GM13976 (cell line): ENCODE results near the gene DRAM2.

Source experiments
- DNase-seq: peaks from one replicate; pipeline ENCODE4 v3.0.0; 2012; ENCODE audit warnings: low spot score
- in situ Hi-C: fragments of 300-500 bp; cut with MboI; formaldehyde crosslinking; loops from one replicate; pipeline ENCODE4 v1.12.0; 2022; ENCODE audit warnings: low sequenced_read_pairs, mixed read lengths, inconsistent platforms; ENCODE audit not compliant: unreplicated experiment
- TF ChIP-seq, protein P1 (sequence below): IDR thresholded peaks from 2 replicates; pipeline ENCODE4 v1.5.1; 2012; ENCODE audit warnings: borderline replicate concordance, mild to moderate bottlenecking; ENCODE audit not compliant: insufficient read depth; ENCODE audit errors: extremely low read depth, missing control alignments, control extremely low read depth

Gene DRAM2

GRCh38 chr1:111145963-111146768, 6.3 kb upstream of the DRAM2 start:
- TF ChIP-seq, protein P1, sequence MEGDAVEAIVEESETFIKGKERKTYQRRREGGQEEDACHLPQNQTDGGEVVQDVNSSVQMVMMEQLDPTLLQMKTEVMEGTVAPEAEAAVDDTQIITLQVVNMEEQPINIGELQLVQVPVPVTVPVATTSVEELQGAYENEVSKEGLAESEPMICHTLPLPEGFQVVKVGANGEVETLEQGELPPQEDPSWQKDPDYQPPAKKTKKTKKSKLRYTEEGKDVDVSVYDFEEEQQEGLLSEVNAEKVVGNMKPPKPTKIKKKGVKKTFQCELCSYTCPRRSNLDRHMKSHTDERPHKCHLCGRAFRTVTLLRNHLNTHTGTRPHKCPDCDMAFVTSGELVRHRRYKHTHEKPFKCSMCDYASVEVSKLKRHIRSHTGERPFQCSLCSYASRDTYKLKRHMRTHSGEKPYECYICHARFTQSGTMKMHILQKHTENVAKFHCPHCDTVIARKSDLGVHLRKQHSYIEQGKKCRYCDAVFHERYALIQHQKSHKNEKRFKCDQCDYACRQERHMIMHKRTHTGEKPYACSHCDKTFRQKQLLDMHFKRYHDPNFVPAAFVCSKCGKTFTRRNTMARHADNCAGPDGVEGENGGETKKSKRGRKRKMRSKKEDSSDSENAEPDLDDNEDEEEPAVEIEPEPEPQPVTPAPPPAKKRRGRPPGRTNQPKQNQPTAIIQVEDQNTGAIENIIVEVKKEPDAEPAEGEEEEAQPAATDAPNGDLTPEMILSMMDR = no peak
- DNase-seq = no peak
- in situ Hi-C loops = loop anchor here (10.0 kb wide), 1 partner anchor 271 kb away; the partner anchor contains the start of gene CD53

DNA sequence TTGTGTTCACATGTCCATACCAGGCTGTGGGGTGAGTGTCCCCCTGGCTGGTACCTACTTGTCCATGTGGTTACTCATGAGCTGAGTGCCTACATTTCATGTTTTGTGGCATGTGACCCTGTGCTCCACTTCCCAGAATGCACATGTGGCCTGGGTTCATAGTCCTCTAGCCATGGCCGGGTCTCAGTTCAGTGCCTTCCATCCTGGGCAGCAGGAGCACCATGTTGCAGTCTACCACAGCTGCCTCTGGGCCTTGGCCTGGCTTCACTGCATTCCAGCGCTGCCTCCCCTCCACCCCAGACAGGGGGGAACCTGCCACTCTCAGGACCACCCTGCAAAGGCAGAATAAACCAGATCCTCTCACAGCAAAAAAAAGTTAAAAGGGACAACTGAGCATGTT, 5.6 kb upstream of the DRAM2 start:
- TF ChIP-seq, protein P1 = no peak
- in situ Hi-C loops = loop anchor here (10.0 kb wide), 1 partner anchor 271 kb away; the partner anchor contains the start of gene CD53
- DNase-seq = no peak

GRCh38 chr1:111142356-111142975, 2.6 kb upstream of the DRAM2 start:
- no peak for DNase-seq
- TF ChIP-seq, protein P1 = no peak
- in situ Hi-C loops = loop anchor here (10.0 kb wide), 1 partner anchor 268 kb away; the partner anchor contains the start of gene CD53

DNA sequence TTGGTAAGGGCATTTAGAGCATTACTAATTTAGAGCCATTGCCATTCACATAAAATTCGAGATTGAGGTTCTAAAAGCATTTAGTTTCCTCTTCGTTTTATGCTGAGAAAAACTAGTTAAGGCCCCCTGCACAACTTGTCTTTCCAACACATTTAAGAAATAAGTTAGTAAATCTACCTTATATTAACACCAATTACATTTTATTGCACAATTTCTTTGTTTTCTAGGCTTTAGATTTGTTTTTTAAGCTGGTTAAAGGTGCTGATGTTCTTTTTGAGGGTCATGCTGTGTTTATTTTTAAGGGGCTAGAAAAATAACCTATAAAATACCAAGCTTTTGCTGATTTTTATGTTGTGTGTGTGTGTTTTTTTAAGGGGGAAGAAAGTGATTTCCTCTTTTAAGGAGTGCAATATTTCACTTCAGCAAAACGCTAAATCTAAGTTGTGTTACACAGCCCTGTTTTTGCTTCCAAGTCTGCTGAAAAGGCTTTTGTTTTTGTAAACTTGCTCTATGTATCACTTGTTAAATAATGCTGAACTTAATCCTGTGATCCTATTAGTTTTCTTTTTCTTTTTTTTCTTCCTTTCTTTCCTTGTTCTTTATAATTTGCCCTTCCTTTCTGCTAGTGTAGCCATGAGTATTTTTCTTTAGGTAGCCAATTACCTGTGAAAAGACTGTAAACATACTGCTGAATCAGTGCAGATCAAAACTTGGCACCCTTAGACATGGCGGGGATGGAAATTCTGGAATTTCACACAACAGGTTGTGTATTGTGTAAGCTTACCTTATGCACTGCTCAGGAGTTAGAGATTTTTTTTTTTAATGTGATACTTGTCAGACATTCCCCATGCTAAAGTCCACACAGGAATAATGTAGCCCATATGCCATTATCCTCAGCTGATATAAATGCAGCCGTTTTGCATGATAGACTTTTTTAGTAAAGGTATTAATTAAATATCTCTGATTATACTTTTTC, 1.6 kb upstream of the DRAM2 start:
- in situ Hi-C loops = loop anchor here (10.0 kb wide), 1 partner anchor 267 kb away; the partner anchor contains the start of gene CD53
- no peak for DNase-seq
- TF ChIP-seq, protein P1 = no peak

DNA sequence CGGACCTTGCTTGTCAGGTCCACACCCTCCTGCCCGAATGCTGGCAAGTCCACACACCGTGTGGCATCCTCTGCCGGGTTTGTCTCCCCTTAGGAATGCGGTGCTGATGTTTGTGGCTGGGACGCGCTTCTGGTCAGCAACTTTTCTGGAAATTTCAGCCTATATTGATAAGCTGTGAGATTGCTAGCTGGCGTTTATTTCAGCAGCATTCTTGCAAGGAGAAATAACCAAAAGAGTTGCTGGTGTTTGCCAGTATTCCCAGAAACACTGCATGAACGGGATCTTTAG, 731 bp upstream of the DRAM2 start:
- DNase-seq = no peak
- in situ Hi-C loops = loop anchor here (10.0 kb wide), 1 partner anchor 266 kb away; the partner anchor contains the start of gene CD53
- TF ChIP-seq, protein P1 = no peak
